NCI-H748 (cell line): Measurements from ENCODE around the gene PLCXD3.

Experiments
- DNase-seq: peaks from one replicate; lab custom pipeline; 2025; ENCODE audit not compliant: unreplicated experiment; lab: John Stamatoyannopoulos, UW

Gene PLCXD3

DNA sequence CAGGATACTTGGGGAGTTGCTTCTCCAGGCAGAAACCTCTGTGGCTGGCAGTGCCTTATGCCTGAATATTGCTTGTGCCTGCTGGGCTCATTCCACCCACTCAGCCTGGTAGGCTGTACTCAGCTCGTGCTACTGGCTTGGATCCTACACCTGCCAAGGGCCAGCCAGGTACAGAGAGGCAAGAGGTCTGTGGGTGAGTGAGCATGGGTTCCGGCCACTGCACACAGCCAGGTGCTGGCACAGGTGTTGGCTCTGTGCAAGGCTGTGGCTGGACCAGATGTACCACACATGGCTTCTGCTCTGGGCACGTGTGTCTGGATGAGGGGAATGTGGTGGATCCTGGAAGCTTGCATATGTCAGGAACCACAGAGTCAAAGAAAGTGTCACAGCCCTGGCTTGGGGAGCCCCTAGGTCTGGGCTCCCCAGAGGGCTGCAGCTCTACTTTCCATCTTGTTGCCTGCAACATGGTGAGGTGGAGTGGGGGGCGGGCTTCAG is 220.4 kb downstream of the PLCXD3 start:
- DNase-seq = no peak

DNA sequence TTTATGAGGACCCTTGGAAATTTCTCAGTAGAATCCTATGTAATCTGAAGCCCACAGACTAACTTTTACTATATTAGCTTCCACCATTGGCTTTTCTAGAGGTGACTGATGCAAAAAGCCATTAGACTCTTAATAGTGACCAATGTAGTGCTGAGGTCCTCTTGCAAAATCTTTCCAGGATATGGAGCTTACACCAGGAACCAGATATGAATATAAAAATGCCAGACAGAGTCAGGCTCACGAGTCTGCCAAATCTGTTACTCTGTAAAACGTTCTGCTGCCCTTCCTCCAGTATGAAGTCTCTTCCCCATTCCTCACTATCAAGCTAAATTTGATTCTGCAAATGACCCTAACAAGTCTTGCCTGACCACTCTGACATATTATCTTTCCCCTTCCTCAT is 223.7 kb downstream of the PLCXD3 start:
- no peak for DNase-seq

DNA sequence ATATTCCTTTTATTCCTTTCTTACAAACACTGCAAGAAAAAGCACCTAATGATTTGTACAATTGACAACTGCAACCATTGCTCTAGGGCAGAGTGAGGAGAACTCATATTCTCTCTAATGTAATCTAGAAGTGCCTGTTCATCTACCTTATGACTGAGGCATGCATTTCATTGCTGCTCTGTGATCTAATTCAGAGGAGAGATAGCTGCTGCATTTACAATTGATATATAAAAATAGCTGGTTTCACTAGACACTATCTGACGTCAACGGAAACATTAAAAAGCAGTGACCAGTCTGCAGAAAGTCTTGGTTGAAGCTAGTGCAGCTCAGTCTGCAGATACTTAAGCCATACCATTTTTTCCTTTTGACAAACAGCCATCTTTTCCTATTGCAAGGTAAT is 224.2 kb downstream of the PLCXD3 start:
- no peak for DNase-seq

DNA sequence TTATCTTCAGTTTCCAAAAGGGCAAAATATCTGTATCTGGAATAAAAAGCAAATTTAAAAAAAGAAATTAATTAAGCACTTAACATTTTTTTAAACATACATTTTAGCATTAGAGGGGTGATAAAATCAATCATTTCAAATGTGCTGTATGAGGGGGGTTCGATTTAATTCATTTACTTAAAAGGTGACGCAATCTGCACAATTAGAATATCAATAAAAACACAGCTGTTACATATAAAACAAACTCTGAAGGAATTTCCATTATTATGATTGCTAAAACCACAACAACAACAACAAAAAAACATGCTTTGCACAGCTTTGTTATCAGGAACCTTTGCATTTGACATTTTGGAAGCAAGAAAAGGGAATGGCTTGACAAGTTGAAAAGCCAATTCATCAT is 225.5 kb downstream of the PLCXD3 start:
- no peak for DNase-seq

DNA sequence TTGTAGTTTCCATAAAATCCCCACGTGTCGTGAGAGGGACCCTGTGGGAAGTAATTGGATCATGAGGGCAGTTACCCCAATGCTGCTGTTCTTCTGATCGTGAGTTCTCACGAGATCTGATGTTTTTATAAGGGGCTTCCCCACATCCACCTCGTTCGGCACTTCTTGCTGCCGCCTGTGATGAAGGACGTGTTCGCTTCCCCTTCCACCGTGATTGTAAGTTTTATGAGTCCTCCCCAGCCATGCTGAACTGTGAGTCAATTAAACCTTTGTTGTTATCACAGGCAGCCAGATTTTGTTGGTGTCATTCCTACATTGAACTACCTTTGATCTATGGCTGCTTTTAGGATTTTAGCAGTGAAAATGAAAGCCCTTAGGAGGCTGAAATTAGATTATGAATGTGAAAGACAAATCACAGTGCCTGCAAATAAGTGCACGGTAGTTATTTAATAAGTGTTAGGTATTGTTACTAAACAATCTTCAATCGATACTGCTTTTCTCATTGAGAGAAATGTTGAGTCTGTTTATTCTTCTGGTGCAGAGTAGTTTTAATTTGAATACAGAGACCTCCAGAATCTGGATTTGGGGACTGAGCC is 229.1 kb downstream of the PLCXD3 start:
- peak; percentile 18 for DNase-seq

DNA sequence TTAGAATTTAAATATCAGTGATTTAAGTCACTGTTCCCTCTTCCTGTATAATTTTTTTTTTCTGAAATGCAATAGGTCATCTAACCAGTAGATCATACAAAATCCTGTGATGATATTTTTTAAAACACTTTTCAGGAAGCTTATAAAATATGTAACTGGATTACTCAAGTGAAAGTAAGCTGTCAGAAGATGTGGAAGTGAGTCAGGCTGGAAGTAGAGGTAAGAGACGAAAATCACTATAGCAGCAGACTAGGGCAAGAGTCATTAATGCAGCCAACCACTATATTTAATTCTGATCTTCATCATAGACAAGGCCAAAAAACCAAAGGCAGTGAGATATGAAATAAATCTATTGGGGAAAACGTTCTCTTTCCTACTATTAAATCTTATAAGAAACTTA is 231.4 kb downstream of the PLCXD3 start:
- DNase-seq = no peak

DNA sequence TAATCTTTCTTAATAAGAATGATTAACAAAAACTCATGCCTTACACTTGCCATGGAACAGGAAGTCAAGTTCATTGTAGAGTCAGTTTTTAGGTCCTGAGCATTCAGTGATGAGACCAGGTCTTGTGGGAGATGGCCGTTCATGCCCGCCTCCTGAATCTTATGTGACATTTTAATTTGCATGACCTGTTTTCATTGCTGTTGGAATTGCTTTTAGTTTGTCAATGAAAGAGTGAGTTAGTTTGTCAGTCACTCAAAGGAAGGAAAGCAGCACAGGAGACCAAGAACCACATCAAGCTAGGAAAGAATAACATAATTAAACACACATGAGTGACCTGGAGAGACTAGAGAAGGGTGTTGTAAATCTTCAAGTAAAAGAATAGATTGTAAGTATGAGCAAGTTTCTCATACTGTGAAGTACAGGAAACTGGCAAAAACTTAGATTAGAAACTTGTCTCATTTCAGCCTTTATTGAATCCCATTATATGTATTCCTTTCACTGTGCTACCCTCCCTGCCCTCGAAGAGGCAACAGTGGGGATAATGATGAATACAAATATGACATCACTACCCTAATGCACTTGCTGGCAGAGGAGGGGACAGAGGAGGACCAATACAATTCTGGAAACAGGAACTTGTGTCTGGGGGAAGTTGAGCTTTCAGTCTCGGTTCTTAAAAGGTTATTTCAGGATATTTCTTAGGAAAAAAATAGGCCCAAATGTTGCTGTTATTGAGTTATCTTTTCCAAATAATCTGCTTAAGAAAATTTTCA is 232.7 kb downstream of the PLCXD3 start:
- DNase-seq = no peak

DNA sequence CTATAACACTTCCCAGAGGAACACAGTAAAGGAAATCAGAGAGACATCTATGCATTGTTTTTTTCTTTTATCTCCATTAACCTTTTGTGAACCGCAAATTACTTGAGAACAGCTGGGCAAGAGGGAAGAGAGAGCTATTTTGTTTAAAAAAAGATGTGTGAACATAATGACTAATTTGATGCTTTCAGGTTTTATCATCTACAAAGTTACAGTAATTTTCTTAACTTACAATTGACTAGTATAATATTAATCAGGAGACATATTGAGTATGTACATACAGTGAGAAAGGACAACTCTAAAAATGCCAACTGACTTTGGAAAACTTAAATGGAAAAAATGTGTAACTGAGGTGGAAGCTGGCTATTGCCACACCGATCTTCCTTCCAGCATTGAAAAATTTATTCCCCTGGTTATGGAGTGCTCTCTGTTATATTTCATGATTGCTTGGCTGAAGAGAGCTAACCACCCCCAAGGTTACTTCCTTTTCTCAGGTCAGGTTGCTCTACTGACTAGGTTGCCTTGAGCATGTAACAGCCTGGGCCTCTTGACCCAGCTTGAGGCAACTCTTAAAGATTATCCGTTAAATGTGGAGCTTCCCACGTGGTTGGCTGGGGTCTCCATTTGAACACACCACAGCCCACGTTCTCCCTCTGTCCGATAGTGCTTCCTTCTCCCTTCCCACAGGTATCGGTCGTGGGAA is 234.4 kb downstream of the PLCXD3 start:
- DNase-seq = no peak

DNA sequence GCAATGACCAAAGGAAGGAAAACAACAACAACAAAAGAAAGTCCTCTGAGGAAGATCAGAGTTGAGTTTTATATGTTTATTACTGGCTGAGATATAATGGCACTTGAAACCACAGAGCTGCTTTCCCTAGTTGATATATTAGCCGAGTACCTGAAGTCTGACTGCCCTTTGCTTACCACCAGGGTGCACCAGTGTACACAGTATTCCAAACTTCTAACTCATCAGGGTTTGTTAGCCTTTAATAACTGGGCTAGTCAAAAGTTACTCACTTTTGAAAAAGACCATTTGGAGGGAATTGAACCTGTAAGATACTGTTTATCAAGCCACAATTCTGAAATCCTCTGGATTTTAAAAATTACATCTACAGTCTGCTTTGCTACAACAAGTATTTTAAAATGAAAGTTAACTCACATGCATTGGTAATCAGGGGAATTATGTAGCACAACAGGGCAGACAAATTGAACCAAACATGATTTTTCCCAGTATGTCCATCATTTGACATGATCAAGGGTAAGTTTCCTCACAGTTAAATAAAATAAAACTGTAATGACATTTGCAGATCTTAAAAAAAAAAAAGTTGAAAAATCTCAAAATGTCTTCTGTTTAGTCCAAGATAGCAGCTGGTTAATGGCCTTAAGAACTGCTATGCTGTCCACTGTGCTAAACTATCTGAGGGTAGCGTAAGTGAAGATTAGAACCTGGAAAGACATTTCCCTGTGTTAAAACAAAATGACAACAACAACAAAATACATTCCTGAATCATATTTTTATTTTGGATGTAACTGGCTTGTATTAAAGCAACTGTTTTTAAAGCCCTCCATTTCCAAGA is 239.8 kb downstream of the PLCXD3 start:
- peak; percentile 66 for DNase-seq

DNA sequence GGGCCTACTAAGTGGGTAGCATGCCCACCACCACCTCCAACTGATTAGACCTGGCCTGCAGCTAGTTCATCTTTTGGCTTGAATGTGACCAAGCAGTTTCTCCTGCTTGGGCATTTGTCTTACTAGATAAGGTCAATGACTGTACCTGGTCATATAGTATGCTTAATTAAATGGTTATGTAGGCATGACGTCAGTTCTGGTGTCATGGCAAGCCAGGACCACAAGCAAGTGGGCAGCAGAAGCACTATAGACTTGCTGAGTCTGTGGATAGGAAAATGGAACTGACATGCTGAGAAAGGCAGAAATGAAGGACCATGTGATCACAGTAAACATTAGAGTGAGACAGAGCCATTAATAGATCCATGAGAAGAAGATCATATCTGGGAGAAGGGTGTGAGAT is 241.5 kb downstream of the PLCXD3 start:
- no peak for DNase-seq

DNA sequence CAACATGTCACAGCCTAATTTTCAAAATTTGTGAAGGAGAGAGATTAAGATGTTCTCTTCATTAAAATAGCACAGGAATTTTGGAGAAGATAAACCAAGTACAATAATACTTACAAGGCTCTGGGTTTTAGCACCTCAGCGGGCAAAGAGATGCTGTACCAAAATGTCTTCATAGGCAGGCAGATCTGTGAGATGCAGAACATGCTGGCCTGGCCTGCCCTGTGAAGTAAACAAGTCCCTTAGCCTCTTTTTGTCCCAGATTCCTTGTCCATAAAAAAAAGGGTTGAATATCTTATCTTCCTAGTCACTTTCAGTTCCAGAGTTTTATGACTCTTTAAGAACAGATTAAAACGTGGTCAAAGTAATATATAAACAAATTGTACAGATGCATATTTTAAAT is 244.0 kb downstream of the PLCXD3 start:
- DNase-seq = no peak

DNA sequence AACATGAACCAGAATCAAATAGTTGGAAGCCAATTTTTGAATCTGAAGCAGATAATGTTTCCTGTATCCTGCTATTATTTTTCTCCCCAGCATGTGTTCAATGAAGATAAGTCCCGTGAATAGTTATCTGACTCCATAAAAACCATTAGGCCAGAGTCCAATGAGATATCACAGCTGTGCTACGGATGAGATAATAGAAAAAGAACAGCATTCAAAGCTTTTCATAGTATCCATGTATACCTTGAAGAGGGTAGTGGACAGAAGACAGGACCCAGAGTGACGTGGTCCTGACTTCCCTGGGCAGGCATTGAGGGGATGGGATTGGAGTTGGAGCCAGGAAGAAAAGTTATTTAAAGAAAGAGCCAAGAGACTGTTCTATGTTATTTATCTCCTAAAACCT is 246.4 kb downstream of the PLCXD3 start:
- DNase-seq = no peak

DNA sequence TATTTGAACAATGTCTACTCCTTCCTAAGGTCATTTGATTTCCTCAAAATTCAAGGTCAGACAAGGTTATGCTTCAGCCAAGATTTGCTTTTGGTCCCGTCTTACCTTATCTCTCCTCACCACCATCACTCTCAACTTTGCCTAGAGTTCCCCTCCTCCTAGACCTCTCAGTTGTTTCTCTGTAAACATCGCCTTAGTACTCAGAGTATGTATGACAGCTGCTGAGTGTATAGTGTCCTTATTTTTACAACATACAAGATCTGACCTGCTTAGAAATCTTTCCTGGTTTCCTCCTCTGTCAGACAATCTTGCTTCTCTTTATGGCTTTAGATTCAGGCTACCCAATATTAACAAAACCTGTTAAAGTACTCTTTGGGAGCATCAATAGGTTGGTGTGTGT is 247.1 kb downstream of the PLCXD3 start:
- no peak for DNase-seq
